Mucosa of descending colon (tissue), 3 donors: ENCODE data around the gene TFEB. TPM values are rescaled to one million over a fixed set of nuclear protein-coding genes. Genes with fewer than 3 reads are reported as not detected.
A peak's percentile ranks its signal among the peaks of the same experiment; 100 is the strongest.

ENCODE experiments used
- ATAC-seq: fragments of 200-7000 bp; cut with Tn5 transposase; one replicate; pipeline ENCODE4 v1.9.1; 2020; ENCODE audit warnings: mild to moderate bottlenecking, moderate library complexity
- DNase-seq, 3 donors: peaks; one replicate each; pipeline ENCODE4 v3.0.0-alpha.2; 2020
- H3K36me3 ChIP-seq: fragments of 200-600 bp; one replicate; pipeline ENCODE4 v1.8.0; 2021; ENCODE audit warnings: low read depth, mild to moderate bottlenecking
- H3K4me1 ChIP-seq: fragments of 200-600 bp; one replicate; pipeline ENCODE4 v1.8.0; 2021; ENCODE audit warnings: low read depth, mild to moderate bottlenecking
- H3K4me3 ChIP-seq: fragments of 200-600 bp; one replicate; pipeline ENCODE4 v1.8.0; 2021; ENCODE audit warnings: mild to moderate bottlenecking
- H3K9me3 ChIP-seq: fragments of 200-600 bp; one replicate; pipeline ENCODE4 v1.8.0; 2021; ENCODE audit warnings: mild to moderate bottlenecking
- intact Hi-C, 2 donors: fragments of 100-400 bp; cut with DNase I in 1 of 2; cut with micrococcal nuclease in 1 of 2; formaldehyde crosslinking; loops; one replicate each; pipeline versions ENCODE4 v1.11.0 to v1.11.1; 2022; cut with DNase I, micrococcal nuclease
- total RNA-seq, 3 donors: library from RNA; stranded (reverse); fragmentation: NEBNext Ultra II Directional in 2 of 3; extraction: Animal tissue kit (Norgen Biotek cat#: 25700) in 2 of 3; gene quantifications; one replicate each; pipeline versions ENCODE4 v1.2.1 to v1.2.4, GENCODE V29; 2021 to 2023
- TF ChIP-seq, protein P1 (sequence below): fragments of 200-600 bp; IDR thresholded peaks from one replicate; pipeline ENCODE4 v1.8.0; 2022; ENCODE audit warnings: antibody characterized with exemption, mild to moderate bottlenecking
- donor health status: DM: no; HTN: no; CAD: no; lungs with moderate emphysema.
- donor health status: DM: no; HTN: no; CAD: no.
- donor health status: DM: no; HTN: yes; CAD: no.

The TFEB gene
- total RNA-seq, 3 donors from 2014 or later, result 35.2 to 44.5 (median 40.2) TPM

DNA sequence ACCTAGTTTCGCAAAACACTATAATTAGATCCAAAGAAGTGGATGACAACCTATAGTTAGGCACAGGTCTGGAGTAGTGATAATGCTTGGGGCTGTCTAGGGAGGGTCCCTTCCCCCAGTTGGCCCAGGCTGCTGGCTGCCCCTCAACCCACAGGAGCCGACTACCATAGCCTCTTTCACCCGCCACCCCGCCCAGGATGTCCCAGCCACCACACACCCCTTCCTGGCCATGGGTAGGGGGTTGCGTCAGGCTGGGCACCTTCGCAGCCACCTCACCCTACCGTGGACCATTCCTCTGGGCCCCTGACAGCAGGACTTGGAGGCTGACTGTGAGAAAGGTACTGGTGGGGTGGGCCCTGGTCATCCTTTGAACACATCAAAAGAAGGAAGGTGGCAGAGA lies 8.5 kb downstream of the TFEB start:
- intact Hi-C loops, result no loop called here
- ATAC-seq, result no peak

DNA sequence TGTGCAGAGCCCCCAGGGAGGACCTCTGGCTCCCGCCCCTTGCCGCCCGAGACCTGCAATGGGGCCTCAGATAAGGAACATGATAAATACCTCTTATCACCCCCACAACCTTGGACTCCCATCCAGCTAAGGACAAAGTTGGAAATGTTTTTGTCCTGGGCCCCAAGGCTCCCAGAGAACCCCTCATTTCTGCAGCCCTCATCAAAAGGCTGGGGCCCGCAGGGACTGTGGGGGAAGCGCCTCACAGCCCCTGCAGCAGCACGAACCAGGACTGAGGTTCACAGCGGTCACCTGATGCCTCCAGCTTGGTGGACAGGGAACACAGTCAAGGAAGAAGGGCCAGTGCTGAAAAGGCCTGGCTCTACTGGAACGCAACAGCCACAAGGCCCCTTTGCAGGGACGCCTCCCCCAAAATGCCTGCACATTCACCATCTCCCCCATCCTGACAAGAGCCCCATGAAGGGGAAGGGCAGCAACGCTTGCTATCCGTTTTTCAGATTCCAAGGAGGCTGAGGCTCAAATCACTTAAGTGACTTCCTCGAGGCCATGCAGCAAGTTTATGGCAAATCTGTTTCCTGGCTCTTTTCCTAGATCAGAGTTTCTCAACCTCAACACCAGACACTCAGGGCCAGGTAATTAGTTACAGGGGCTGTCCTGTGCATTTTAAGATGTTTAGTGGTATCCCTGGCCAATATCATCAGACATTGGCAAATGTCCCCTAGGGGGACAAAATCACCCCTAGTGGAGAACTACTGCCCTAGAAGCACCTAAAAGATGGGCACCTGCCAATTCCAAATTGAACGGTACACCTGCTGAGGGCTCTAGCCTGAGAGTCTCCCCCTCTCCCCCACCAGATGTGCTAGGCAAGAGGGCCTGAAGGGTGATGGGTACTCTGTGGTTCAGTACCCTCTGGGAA lies 10.6 kb downstream of the TFEB start:
- DNase-seq (peak in 2 of 3 donors; percentile 17 to 36), ATAC-seq (no peak)
- H3K4me3 ChIP-seq, result no peak overlapping the region
- TF ChIP-seq, protein P1, sequence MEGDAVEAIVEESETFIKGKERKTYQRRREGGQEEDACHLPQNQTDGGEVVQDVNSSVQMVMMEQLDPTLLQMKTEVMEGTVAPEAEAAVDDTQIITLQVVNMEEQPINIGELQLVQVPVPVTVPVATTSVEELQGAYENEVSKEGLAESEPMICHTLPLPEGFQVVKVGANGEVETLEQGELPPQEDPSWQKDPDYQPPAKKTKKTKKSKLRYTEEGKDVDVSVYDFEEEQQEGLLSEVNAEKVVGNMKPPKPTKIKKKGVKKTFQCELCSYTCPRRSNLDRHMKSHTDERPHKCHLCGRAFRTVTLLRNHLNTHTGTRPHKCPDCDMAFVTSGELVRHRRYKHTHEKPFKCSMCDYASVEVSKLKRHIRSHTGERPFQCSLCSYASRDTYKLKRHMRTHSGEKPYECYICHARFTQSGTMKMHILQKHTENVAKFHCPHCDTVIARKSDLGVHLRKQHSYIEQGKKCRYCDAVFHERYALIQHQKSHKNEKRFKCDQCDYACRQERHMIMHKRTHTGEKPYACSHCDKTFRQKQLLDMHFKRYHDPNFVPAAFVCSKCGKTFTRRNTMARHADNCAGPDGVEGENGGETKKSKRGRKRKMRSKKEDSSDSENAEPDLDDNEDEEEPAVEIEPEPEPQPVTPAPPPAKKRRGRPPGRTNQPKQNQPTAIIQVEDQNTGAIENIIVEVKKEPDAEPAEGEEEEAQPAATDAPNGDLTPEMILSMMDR, result no peak
- H3K4me1 ChIP-seq, result peaks cover 31% of the 10 kb centered on the region
- intact Hi-C loops, result no loop called here
- no peaks in the 10 kb centered on the region for H3K36me3 ChIP-seq
- H3K9me3 ChIP-seq, result no peaks in the 10 kb centered on the region

More for the DNA sequence above, 8.5 kb downstream of the TFEB start:
- Histone ChIP-seq H3K4me3 (no peak overlapping the region), H3K36me3 (no peaks in the 10 kb centered on the region), H3K4me1 (peaks cover 27% of the 10 kb centered on the region), H3K9me3 (no peaks in the 10 kb centered on the region)
- DNase-seq, result peak in 2 of 3 donors; percentile 26 to 66
- TF ChIP-seq, protein P1, result no peak

DNA sequence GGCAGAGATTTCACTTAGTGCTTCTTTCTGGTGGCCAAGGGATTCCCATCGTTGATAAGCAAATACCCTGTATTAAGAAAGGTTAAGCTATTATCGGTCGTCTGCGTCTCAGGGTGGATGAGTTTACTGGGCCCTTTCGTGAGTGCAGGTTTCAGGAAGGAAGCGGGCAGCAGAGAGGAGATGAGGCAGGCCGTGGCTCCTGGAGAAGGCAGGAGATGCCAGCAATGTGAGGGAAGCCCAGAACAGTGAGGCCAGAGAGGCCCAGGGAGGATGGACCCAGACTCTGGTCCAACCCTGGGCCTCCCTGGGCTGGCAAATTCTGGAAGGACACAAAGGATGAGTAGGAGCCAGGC lies 11.2 kb downstream of the TFEB start:
- Histone ChIP-seq H3K4me1 (peaks cover 32% of the 10 kb centered on the region), H3K9me3 (no peaks in the 10 kb centered on the region)

DNA sequence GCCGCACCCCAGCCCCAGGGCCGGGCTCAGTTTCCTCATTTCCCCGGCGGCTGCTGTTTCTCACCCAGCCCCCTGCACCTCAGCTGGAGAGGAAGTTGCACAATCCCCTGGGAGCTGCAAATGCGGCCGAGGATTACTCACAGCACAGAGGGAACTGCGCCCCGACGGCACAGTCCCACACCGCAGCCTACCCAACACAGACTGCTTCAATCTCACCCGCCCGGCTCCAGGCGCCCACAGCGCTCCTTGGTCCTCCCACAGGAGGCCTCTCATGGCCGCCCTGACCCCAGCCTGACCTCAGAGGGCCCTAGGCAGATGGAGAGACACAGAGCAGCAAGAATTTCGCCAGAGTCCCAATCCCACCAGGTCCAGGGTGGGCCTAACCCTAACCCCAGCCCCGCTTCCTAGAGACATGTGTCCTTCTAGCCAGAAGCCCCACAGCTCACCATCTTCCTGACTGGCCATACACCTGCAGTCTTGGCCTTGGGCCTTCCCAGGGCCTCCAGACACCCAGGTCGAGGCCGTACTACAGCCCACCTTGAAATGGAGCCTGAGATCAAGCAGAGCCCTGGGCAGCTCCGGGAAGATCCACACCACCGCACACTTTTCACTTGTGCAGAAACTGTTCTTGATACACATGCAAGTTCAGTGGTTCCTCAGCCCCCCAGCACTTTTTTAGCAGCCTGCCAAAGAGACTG lies 11.7 kb downstream of the TFEB start:
- Histone ChIP-seq H3K4me3 (no peak overlapping the region), H3K4me1 (peaks cover 27% of the 10 kb centered on the region), H3K9me3 (no peaks in the 10 kb centered on the region), H3K36me3 (no peaks in the 10 kb centered on the region)
- peak; percentile 57 to 89 (median 60) for DNase-seq
- ATAC-seq, result peak; percentile 54
- intact Hi-C loops, result no loop called here
- TF ChIP-seq, protein P1, result no peak

More for the DNA sequence above, 11.2 kb downstream of the TFEB start:
- DNase-seq, result peak in 1 of 3 donors; percentile 25
- no peak for ATAC-seq
- TF ChIP-seq, protein P1, result no peak
- H3K4me3 ChIP-seq, result no peak overlapping the region
- intact Hi-C loops, result no loop called here
- H3K36me3 ChIP-seq, result no peaks in the 10 kb centered on the region

DNA sequence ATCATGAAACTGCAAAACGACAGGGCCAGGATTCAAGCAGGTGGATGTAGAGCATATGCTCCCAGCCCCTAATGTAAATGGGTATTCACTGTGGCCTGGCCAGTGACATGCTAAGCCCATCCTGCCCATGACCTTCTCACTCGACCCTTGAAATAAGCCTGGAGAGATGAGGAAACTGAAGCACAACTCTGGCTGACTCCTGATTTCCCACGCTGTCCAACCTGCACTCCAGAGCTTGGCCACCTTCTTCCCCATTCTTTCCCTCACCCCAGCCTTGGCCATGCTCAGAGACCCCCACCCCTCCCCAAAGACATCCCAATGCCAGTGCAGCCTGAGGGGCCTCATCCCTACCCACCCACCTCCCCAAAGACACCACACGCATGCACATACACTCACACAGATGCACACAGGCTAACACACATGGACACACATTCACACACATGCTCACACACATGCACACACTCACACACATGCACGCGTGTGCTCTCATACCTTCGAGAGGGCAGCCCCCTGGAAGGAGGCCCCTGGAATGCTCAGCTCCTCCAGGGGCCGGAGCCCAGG lies 12.4 kb downstream of the TFEB start:
- no peak for DNase-seq
- Histone ChIP-seq H3K4me3 (no peak overlapping the region), H3K4me1 (peaks cover 21% of the 10 kb centered on the region), H3K9me3 (no peaks in the 10 kb centered on the region), H3K36me3 (no peaks in the 10 kb centered on the region)
- intact Hi-C loops, result no loop called here
- no peak for ATAC-seq
- TF ChIP-seq, protein P1, result no peak
